Brain microvascular endothelial cell (primary cell): ENCODE results near the gene CDH2.

Experiments
- DNase-seq: peaks from one replicate; pipeline ENCODE4 v3.0.0-alpha.2; 2020
- H3K27ac ChIP-seq: fragments of 250-450 bp; sonication (Bioruptor Pico); 2 replicates; pipeline ENCODE4 v1.5.1; 2020; ENCODE audit warnings: mild to moderate bottlenecking, moderate library complexity
- H3K27me3 ChIP-seq: fragments of 250-450 bp; sonication (Bioruptor Pico); replicated peaks from 2 replicates; pipeline ENCODE4 v1.5.1; 2020; ENCODE audit warnings: mild to moderate bottlenecking
- H3K36me3 ChIP-seq: fragments of 250-450 bp; sonication (Bioruptor Pico); replicated peaks from 2 replicates; pipeline ENCODE4 v1.5.1; 2020; ENCODE audit warnings: mild to moderate bottlenecking
- H3K4me3 ChIP-seq: 2 replicates; pipeline ENCODE4 v1.5.1; 2011; ENCODE audit warnings: low read depth, mild to moderate bottlenecking, control low read depth, low read length, moderate library complexity
- in situ Hi-C: cut with HindIII; loops from 2 replicates; pipeline ENCODE4 v1.10.0; 2017; ENCODE audit warnings: low sequenced_read_pairs, low pct_ligation_motif_present
- TF ChIP-seq, protein P1 (sequence below): IDR thresholded peaks from 2 replicates; pipeline ENCODE4 v1.5.1; 2011; ENCODE audit warnings: low read depth, mild to moderate bottlenecking, moderate library complexity, low read length, control low read depth, inconsistent platforms; ENCODE audit errors: missing control alignments

Gene CDH2

DNA sequence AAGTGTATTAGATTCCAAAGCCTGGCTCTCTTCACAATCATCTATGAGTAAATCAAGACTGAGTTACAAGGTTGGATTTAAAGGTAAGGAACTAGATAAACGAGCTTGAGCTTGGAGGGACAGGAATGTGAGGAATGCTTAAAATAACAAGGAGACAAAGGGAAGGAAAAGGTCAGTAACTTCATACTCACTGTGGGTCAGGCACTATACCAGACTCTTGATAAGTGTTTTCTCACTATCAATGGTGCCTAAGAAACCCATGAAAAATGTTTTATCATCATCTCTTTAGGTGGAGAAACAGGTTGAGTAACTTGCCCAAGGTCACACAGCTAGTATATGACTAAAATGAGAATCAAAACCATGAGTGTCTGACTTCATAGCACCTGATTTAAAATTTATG is 212.1 kb downstream of the CDH2 start:
- Histone ChIP-seq H3K4me3 (no peak overlapping the region), H3K36me3 (no peaks in the 10 kb centered on the region), H3K27ac (no peak overlapping the region), H3K27me3 (no peaks in the 10 kb centered on the region)
- DNase-seq: no peak
- TF ChIP-seq, protein P1, sequence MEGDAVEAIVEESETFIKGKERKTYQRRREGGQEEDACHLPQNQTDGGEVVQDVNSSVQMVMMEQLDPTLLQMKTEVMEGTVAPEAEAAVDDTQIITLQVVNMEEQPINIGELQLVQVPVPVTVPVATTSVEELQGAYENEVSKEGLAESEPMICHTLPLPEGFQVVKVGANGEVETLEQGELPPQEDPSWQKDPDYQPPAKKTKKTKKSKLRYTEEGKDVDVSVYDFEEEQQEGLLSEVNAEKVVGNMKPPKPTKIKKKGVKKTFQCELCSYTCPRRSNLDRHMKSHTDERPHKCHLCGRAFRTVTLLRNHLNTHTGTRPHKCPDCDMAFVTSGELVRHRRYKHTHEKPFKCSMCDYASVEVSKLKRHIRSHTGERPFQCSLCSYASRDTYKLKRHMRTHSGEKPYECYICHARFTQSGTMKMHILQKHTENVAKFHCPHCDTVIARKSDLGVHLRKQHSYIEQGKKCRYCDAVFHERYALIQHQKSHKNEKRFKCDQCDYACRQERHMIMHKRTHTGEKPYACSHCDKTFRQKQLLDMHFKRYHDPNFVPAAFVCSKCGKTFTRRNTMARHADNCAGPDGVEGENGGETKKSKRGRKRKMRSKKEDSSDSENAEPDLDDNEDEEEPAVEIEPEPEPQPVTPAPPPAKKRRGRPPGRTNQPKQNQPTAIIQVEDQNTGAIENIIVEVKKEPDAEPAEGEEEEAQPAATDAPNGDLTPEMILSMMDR: no peak
- in situ Hi-C loops: no loop called here

DNA sequence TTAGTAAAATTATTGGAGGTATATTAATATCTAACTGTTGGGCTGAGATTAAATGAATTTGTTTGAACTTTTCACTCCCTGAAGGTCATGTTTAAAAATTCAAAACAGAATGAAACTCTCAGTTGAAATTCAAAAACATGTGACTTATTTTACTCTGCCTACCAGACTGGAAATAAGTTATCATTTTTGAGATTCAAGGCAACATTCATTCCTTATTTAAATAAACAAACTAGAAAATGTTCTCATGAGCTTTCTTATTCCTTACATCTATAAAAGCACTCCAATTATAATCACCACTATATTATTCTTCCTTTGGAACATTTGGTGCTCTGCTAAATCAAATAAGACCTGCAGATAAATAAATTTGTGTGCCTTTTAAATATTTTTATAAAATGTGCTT is 217.8 kb downstream of the CDH2 start:
- Histone ChIP-seq H3K36me3 (peaks cover 2% of the 10 kb centered on the region), H3K4me3 (no peak overlapping the region), H3K27ac (no peak overlapping the region), H3K27me3 (no peaks in the 10 kb centered on the region)
- in situ Hi-C loops: no loop called here
- TF ChIP-seq, protein P1: no peak
- no peak for DNase-seq

DNA sequence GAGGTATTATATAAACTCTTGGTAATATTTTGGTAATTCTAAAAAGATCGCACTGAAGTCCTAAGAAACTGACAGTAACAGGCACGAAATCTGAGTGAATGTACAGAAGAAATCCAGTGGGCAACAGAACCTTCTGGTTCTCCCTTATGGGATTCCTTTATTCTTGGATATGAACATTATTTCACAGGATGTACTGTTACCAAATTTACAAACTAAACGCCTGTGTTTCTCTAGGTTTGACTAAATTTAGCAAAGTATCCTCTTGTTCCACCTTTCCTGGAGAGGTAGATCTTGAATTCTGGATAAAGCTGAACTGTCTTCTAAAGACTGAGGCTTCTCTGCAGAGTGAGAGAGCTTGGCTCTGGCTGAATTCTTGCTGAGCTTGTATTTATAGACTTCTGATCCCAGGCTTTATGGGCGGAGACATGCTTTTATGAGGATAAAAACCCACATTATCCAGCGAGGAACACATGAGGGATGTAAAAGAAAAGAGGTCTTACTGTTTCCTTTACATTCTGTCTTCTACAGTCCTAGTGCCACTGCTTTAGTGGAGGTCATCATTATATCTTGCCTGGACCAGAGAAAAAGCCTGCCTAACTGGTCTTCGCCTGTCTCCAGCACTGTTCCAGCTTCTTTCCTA is 220.8 kb downstream of the CDH2 start:
- Histone ChIP-seq H3K36me3 (peaks cover 2% of the 10 kb centered on the region), H3K27me3 (no peaks in the 10 kb centered on the region), H3K27ac (no peak overlapping the region), H3K4me3 (no peak overlapping the region)
- TF ChIP-seq, protein P1: no peak
- DNase-seq: no peak
- in situ Hi-C loops: no loop called here

DNA sequence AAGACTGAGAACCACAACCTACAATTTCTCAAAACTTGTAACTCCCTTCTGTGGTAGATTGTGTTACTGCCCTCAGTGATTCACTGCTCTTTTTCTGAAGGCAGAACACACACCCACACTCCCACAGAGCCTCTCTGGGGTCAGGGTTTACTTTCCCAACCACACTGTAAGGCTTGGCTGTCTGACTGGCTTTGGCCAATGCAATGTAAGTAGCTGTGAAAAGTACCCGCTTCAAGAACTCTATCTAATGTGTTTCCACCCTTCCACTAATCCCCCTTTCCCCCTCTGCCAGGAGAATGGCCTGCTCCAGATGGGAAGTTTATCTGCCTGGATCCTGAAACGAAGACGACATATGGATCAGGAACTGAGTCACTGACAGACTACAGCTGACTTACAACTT is 222.7 kb downstream of the CDH2 start:
- Histone ChIP-seq H3K27ac (peak overlapping the region; percentile 37), H3K4me3 (no peak overlapping the region), H3K36me3 (peaks cover 6% of the 10 kb centered on the region), H3K27me3 (no peaks in the 10 kb centered on the region)
- TF ChIP-seq, protein P1: peak; percentile 19
- DNase-seq: peak; percentile 86
- in situ Hi-C loops: no loop called here

DNA sequence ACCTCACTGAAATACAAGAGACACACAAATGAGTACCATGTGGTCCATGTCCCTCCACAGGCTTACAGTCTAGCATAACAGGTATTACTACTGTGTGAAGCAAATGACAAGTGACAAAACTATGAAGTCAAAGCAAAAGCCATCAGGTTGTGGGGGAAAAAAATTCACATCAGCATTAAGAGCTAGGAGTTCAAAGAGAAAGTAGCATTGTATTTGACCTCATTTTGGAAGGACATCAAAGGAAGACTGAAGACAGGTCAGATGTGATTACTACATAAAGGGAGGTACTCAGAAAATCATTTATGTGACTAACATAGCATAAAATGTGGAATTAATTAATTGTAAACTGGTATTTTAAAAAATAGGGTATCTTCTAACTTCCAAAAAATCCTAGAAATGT is 224.2 kb downstream of the CDH2 start:
- Histone ChIP-seq H3K4me3 (no peak overlapping the region), H3K27me3 (no peaks in the 10 kb centered on the region), H3K36me3 (peaks cover 4% of the 10 kb centered on the region), H3K27ac (no peak overlapping the region)
- TF ChIP-seq, protein P1: no peak
- DNase-seq: no peak
- in situ Hi-C loops: no loop called here

DNA sequence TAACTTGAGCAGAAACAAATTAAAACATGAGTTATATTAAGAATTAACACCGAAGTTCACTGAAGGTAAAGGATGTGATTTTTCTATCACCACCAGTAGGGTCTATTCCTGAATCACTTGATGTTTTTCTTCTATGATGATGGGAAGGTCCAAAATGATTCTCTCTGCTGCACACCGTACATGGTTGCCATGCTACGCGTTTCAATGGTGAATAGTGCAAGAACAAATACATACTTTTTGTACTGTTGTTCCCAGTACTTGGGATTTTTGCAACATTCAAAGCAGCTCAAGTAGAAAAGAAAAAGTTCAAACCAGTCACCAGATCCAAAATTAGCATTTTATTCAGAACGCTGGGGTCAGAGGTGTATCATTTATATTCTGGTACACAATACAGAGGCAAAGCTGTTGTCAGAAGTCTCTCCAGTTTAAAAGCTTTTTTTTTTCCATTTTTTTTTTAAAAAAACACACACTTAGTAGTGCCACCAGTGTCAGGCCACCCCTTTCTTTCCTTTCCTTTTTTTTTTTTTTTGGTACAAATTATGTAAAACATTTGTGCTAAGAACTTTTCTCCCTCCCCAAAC is 226.2 kb downstream of the CDH2 start:
- in situ Hi-C loops: no loop called here
- no peak for DNase-seq
- Histone ChIP-seq H3K27me3 (no peaks in the 10 kb centered on the region), H3K36me3 (peaks cover 4% of the 10 kb centered on the region), H3K4me3 (no peak overlapping the region), H3K27ac (no peak overlapping the region)
- TF ChIP-seq, protein P1: no peak
